Muscle of leg (tissue), 11 donors: ENCODE measurements around the gene TSPAN9. TPM values are rescaled to one million over a fixed set of nuclear protein-coding genes. Genes with fewer than 3 reads are reported as not detected.

Source experiments
- DNase-seq: peaks from one replicate; pipeline ENCODE4 v3.0.0; 2013
- H3K27ac ChIP-seq: one replicate; pipeline ENCODE4 v1.5.1; 2013; ENCODE audit warnings: mild to moderate bottlenecking, low read length, control low read depth
- H3K27me3 ChIP-seq: one replicate; pipeline ENCODE4 v1.6.1; 2013; ENCODE audit warnings: low read length; ENCODE audit not compliant: control insufficient read depth, insufficient read depth
- H3K36me3 ChIP-seq: one replicate; pipeline ENCODE4 v1.6.1; 2013; ENCODE audit warnings: low read length; ENCODE audit not compliant: control insufficient read depth, insufficient read depth
- H3K4me1 ChIP-seq: one replicate; pipeline ENCODE4 v1.6.1; 2013; ENCODE audit warnings: low read length; ENCODE audit not compliant: control insufficient read depth, insufficient read depth
- H3K4me3 ChIP-seq: one replicate; pipeline ENCODE4 v1.5.1; 2013; ENCODE audit warnings: low read length, control low read depth
- H3K9me3 ChIP-seq: replicated peaks from 2 replicates; pipeline ENCODE4 v1.6.1; 2013; ENCODE audit warnings: low read depth, low read length; ENCODE audit not compliant: control insufficient read depth
- WGBS: methylation state at CpG from one replicate; pipeline ENCODE4 v1.1.5; 2013; ENCODE audit warnings: missing lambda C conversion rate; ENCODE audit not compliant: insufficient coverage; 5-methylcytosine and 5-hydroxymethylcytosine counted together
- polyA plus RNA-seq, 8 donors: library from polyadenylated mRNA; unstranded; fragments of 120-200 nt; gene quantifications; one replicate each; pipeline versions ENCODE4 v1.2.1 to v1.2.3, GENCODE V29; 2013; ENCODE audit warnings: inconsistent platforms in 1 of 8, low replicate concordance in 1 of 8; ENCODE audit not compliant: insufficient read length in 8 of 8, insufficient read depth in 1 of 8
- total RNA-seq: library from RNA; stranded (reverse); fragments of 120-200 nt; gene quantifications from one replicate; pipeline ENCODE4 v1.2.4, GENCODE V29; 2013

TSPAN9 gene
- total and polyA plus RNA-seq, 9 donors = 56.6 to 142 (median 116) TPM

DNA sequence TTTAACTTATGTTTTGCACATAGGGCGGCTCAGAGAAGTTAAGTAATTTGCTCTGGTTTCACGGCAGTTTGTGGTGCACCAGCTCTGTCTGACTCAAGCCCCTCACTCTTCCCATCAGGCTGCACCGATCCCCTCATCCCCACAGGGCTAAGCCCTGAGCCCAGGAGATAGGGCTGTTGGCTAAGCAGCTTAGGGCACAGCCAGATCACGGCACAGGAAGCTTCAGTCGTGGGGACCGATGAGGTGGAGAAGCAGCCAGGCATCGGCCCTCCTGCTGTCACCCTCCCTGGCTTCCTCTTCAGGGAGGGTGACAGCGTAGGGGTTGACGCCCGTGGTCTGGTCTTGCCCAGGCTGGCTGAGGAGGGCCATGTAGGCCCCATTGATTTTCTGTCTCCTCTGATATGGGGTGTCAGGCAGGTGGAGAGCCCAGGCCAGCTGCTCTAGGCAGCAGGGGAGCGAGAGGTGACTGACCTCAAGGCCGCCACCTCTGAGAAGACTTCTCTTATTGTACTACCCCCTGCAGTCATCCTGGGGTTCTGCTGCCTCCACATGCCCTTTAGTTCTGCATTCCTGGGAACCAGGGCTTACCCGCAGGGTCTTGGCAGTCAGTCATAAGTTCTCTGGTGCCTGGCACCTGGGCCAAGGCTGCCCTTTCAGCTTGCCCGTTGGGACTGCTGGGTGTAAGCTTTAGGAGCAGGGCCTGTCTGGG lies 166.4 kb downstream of the TSPAN9 start:
- Histone ChIP-seq H3K36me3 (peaks cover 24% of the 10 kb centered on the region), H3K4me1 (peaks cover 80% of the 10 kb centered on the region), H3K27ac (no peak overlapping the region), H3K9me3 (no peaks in the 10 kb centered on the region), H3K27me3 (no peaks in the 10 kb centered on the region), H3K4me3 (no peak overlapping the region)
- no peak for DNase-seq
- whole genome bisulfite sequencing = 71% methylated on average over 11 of the region's 14 CpGs

DNA sequence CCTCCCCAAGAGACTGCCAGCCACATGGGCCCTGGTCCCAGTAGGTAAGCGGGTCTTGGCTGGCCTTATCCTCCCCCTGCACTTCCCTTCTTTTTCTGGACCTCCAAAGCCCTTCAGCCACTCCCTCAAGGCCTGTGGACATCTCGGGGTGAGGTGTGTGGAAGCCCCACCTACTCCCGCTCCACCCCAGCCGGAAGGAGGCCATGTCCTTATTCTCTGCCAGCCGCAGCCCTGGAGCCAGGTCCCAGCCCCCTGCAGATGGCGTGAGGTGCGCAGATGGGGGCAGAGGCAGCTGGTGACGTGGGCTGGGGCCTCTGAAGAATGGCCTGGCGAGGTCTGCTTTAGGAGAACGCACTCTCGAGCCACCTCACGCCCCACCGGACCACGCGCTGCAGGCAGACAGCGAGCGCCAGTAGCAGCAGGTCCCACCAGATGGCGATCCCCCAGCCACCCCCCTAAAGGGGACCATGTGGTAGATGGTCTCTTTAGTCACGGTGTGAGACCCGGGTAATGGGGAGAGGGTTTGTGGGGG lies 167.1 kb downstream of the TSPAN9 start:
- Histone ChIP-seq H3K27ac (no peak overlapping the region), H3K4me1 (peaks cover 79% of the 10 kb centered on the region), H3K4me3 (no peak overlapping the region), H3K36me3 (peaks cover 29% of the 10 kb centered on the region), H3K9me3 (no peaks in the 10 kb centered on the region), H3K27me3 (no peaks in the 10 kb centered on the region)
- no peak for DNase-seq
- WGBS = 89% methylated on average over 12 of the region's 20 CpGs

DNA sequence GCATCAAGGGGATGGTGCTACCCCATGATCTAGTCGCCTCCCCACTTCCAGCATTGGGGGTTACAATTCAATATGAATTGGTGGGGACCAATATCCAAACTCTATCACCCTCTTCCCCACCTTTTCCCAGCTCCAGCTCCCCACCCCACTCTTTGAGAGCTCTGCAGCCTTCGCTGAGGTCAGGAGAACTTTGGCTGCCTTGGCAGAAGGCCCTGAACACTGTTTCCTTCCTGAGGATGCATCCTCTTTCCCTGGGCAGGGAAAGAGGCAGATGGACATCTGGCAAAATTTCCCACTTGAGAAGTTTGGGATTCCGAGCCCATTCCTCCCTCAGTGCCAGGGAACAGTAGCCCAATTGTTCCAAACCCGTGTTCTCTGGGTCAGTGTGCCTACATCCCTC lies 169.1 kb downstream of the TSPAN9 start:
- peak; percentile 40 for DNase-seq
- Histone ChIP-seq H3K27ac (peak overlapping the region; percentile 39), H3K27me3 (no peaks in the 10 kb centered on the region), H3K4me3 (no peak overlapping the region), H3K4me1 (peaks cover 85% of the 10 kb centered on the region), H3K9me3 (no peaks in the 10 kb centered on the region), H3K36me3 (peaks cover 30% of the 10 kb centered on the region)
- 54% methylated on average over 3 of the region's 4 CpGs for WGBS

DNA sequence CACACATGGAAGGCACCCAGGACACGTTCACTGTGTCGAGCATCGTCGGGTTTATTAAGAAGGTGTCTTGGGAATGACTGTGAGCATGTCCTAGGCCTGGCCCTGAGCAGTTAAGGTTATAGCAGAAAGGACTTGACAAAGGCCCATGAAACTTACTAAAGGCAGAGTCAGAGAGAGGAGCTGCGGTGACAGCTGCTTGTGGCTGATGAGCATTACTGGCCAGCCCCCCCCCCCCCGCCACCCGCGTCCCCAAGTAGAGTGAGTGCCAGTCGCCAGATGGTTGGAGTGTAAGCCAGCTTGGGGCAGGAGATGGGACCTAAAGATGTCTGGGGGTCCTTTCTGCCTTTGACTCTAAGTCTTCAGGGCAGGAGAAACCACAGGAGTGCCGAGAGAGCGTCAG lies 169.9 kb downstream of the TSPAN9 start:
- no peaks in the 10 kb centered on the region for H3K27me3 ChIP-seq
- no peak overlapping the region for H3K4me3 ChIP-seq
- peak overlapping the region; percentile 39 for H3K27ac ChIP-seq
- 61% methylated on average over 6 of the region's 11 CpGs for WGBS
- peaks cover 30% of the 10 kb centered on the region for H3K36me3 ChIP-seq
- peaks cover 85% of the 10 kb centered on the region for H3K4me1 ChIP-seq
- no peaks in the 10 kb centered on the region for H3K9me3 ChIP-seq
- peak; percentile 41 for DNase-seq

DNA sequence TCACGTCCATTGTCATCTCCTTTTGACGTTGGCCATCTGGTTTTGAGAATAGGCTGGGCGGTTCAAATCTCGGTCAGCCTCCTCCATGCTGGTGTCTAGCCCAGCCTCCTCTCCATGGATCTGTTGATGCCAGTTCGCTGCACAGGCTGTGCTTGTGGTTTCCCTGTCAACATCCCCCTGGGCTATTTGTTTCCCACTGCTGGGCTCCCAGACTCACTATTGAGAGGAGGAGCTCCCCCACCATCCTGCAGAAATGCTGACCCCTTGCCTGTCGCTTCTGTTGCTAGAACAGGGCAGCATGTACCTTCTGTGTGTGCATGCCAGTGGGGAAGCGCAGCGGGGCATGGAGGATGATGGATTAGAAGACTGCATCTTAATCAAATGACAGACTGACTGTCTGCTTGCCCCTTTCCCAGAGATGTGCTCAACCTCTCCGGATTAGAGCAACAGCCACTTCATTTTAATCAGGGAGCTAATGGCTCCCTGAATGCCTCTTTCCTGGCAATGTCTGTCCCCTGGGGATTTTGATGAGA lies 170.5 kb downstream of the TSPAN9 start:
- Histone ChIP-seq H3K27ac (no peak overlapping the region), H3K4me3 (no peak overlapping the region), H3K4me1 (peaks cover 85% of the 10 kb centered on the region), H3K9me3 (no peaks in the 10 kb centered on the region), H3K27me3 (no peaks in the 10 kb centered on the region), H3K36me3 (peaks cover 30% of the 10 kb centered on the region)
- 78% methylated on average over 8 of the region's 9 CpGs for WGBS
- DNase-seq = no peak

DNA sequence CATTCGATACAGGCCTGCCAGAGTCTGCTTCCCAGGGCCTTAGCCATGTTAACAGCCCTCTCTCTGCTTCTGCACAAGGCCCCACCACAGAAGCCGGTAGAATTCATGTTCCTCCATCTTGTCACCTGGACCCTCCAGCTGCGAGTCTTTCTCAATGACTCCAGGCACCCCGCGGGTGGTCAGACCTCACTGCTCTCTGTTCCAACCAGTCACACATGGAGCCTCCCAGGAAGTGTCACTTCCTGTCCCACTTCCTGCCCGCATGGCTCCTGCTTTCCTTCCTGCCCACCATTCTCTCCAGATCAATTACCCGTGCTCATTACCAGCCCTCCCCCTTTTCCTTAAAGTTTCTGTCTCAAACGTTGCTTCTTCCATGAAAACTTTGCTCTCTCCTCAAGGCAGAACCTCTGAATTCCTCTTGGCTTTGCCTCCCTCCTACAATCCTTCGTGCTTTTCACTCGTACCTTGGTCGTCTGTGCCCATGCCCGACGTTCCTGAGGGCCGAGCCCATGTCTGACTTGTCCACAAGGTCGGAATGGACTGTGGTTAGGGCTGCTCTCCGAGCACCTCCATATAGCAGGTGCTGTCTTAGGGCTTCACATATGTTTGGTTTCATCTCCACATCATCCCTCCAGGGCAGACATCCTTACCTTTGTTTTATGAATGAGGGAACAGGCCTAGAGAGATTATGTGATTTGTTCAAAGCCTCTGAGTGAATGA lies 172.1 kb downstream of the TSPAN9 start:
- peaks cover 25% of the 10 kb centered on the region for H3K36me3 ChIP-seq
- DNase-seq = no peak
- H3K27ac ChIP-seq = no peak overlapping the region
- H3K9me3 ChIP-seq = no peaks in the 10 kb centered on the region
- WGBS = 72% methylated on average over 15 of the region's 16 CpGs
- H3K4me1 ChIP-seq = peaks cover 85% of the 10 kb centered on the region
- no peak overlapping the region for H3K4me3 ChIP-seq
- no peaks in the 10 kb centered on the region for H3K27me3 ChIP-seq

DNA sequence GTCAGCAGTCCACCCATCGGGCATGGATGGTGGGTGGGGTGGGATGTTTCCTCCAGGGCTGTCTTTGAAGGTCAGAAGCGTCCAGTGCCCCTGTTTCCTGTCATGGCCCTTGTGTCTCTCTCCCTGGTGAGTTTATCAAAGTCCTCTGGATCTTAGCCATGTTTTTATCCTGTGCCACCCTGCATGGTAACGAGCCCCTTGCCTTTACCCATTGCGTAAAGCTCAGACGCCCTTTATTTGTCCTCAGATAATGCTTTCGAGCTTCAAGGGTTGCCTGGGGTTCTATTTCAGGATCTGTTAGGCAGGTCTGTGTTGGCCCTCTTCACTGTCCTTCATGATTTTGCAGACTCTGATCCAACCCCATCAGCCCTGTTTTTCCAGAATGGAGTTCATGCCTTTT lies 172.9 kb downstream of the TSPAN9 start:
- Histone ChIP-seq H3K9me3 (no peaks in the 10 kb centered on the region), H3K27me3 (no peaks in the 10 kb centered on the region), H3K4me1 (peaks cover 89% of the 10 kb centered on the region), H3K4me3 (no peak overlapping the region), H3K36me3 (peaks cover 18% of the 10 kb centered on the region), H3K27ac (peak overlapping the region; percentile 93)
- DNase-seq = no peak
- WGBS = 84% methylated on average over 3 of the region's 6 CpGs

DNA sequence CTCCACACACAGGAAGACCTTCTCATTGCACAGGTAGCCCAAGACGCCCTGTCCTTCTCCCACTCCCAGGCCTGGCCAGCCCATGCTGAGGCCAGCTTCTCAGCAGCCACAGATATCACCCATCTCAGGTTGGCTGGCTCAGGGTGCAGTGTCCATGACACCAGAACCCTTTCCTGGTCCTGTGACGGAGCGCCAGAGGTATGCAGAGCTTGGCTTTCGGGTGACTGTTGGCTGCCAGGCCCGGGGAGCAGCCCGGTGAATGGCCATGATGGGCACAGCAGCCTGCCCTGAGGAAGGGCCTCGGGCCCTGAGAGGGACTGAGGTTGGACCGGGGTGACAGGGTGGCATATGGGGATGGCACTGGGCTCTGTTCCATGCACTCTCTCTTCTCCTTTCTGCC lies 173.4 kb downstream of the TSPAN9 start:
- peak; percentile 52 for DNase-seq
- peaks cover 94% of the 10 kb centered on the region for H3K4me1 ChIP-seq
- no peak overlapping the region for H3K4me3 ChIP-seq
- WGBS = 84% methylated on average over 6 of the region's 8 CpGs
- no peaks in the 10 kb centered on the region for H3K27me3 ChIP-seq
- no peaks in the 10 kb centered on the region for H3K9me3 ChIP-seq
- H3K36me3 ChIP-seq = peaks cover 13% of the 10 kb centered on the region
- peak overlapping the region; percentile 93 for H3K27ac ChIP-seq

DNA sequence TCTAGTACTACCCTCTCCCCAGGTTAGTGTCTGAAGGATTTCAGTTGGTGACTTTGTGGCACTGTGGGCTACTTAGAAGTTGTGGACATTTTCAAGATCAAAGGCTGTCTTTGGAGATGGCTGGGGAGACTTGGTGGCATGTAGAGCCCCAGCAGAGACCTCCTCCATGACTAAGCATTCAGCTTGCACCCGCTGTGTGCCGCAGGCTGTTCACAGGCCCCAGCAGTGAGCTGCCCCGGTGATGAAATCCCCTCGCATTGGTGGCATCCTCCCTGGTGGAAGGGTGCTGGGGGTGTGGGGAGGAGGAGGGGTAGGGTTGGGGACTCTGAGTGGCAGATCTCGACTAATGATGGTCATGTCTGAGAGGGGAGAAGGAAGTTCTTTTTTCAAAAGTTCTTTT lies 173.9 kb downstream of the TSPAN9 start:
- DNase-seq = no peak
- WGBS = 80% methylated on average over 1 of the region's 5 CpGs
- H3K27ac ChIP-seq = peak overlapping the region; percentile 93
- H3K4me1 ChIP-seq = peaks cover 97% of the 10 kb centered on the region
- H3K4me3 ChIP-seq = no peak overlapping the region
- H3K9me3 ChIP-seq = no peaks in the 10 kb centered on the region
- H3K27me3 ChIP-seq = no peaks in the 10 kb centered on the region
- peaks cover 11% of the 10 kb centered on the region for H3K36me3 ChIP-seq

DNA sequence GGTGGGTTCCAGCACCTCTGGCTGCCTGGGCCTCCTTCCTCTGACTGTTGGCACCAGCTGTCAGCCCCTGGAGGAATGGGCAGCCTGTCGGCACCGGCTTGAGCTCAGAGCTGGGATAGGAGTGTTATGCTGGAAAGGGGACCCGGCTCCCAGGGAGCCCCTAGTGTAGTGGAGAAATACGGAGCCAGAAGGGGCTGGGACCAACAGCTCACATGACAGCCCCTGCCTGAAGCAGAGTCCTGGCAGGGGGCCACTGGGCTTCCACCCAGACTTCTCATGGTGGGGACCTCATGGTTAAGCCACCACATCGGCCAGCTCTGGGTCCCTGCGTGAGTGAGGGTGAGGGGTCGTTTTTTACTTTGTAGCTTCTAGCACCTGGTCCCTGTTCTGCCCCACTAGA lies 174.5 kb downstream of the TSPAN9 start:
- peak; percentile 83 for DNase-seq

More for the DNA sequence above, 174.5 kb downstream of the TSPAN9 start:
- H3K27me3 ChIP-seq = no peaks in the 10 kb centered on the region
- H3K9me3 ChIP-seq = no peaks in the 10 kb centered on the region
- peaks cover 11% of the 10 kb centered on the region for H3K36me3 ChIP-seq
- peaks cover 97% of the 10 kb centered on the region for H3K4me1 ChIP-seq
- 31% methylated on average over 4 of the region's 7 CpGs for WGBS
- H3K27ac ChIP-seq = peak overlapping the region; percentile 93
- H3K4me3 ChIP-seq = no peak overlapping the region
